ENCODE results near the gene KRT12. TPM values are rescaled to one million over a fixed set of nuclear protein-coding genes. Genes with fewer than 3 reads are reported as not detected.

Gene KRT12
- total RNA-seq, 1 experiment from 2014 or later: not detected

DNA sequence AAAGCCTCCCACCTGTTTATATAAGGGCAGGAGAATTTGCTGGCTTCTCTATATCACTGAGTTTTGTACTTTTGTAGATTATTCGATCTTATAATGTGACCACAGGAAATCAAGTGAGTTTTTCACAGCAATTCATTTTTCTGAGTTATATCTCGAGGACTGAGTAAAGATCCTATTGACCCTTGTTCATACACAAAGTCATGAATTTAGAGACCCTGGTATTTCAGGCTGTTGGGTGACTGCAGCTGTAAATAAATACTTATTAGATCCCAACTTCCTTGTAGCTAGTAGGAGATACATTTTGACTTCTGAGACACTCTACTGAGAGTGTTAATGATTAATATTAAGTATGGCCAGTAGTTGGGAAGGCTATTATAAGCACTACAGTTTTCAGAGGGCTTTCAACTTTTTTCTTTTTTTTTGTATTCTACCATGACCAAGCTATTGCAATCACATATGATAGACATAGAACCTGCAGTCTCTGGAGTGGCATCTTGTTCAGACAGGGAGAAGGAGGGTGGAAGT lies 21.2 kb upstream of the KRT12 start:
- no peaks in the 10 kb centered on the region for H3K9me3 Mint-ChIP-seq (ENCODE audit: unreplicated experiment)
- BruUV-seq (replicated peaks): no TSS peak
- no peaks in the 10 kb centered on the region for H3K9me3 ChIP-seq
- no peaks in the 10 kb centered on the region for H3K27me3 Mint-ChIP-seq (ENCODE audit: insufficient read depth, unreplicated experiment)
- H3K36me3 ChIP-seq (ENCODE audit: control insufficient read depth, insufficient read depth, low read length): no peaks in the 10 kb centered on the region
- intact Hi-C loops (cut with micrococcal nuclease; ENCODE audit: unreplicated experiment): no loop called here
- H3K4me3 ChIP-seq (ENCODE audit: low read depth, low read length): no peak overlapping the region
- no peak for DNase-seq
- CTCF ChIA-PET: no interaction called here
- H3K27ac Mint-ChIP-seq (ENCODE audit: unreplicated experiment): no peak overlapping the region
- H3K4me1 ChIP-seq: 0 out of 2 replicates have a peak, but pooled peaks cover 5% of the 10 kb centered on the region
- peaks cover 6% of the 10 kb centered on the region for H3K4me1 Mint-ChIP-seq (ENCODE audit: low read depth, unreplicated experiment)
- no peaks in the 10 kb centered on the region for H3K27me3 ChIP-seq (replicated peaks; ENCODE audit: control insufficient read depth, insufficient read depth, low read length)
- H3K36me3 Mint-ChIP-seq (ENCODE audit: insufficient read depth, unreplicated experiment): no peaks in the 10 kb centered on the region
- no peak overlapping the region for H3K4me3 Mint-ChIP-seq (ENCODE audit: unreplicated experiment)
- POLR2A ChIA-PET: no interaction called here
- TF ChIP-seq CTCF (IDR thresholded peaks at IDR 0.05; ENCODE audit: insufficient read depth in 1 of 2, low read depth in 1 of 2, low read length in 1 of 2, severe bottlenecking in 1 of 2, unreplicated experiment in 1 of 2): no peak

- ChIA-PET CTCF (no interaction called here), POLR2A (no interaction called here)
- Mint-ChIP-seq H3K27me3 (ENCODE audit: insufficient read depth, unreplicated experiment) (no peaks in the 10 kb centered on the region), H3K4me1 (ENCODE audit: low read depth, unreplicated experiment) (peaks cover 12% of the 10 kb centered on the region), H3K36me3 (ENCODE audit: insufficient read depth, unreplicated experiment) (no peaks in the 10 kb centered on the region), H3K4me3 (ENCODE audit: unreplicated experiment) (no peak overlapping the region), H3K27ac (ENCODE audit: unreplicated experiment) (no peak overlapping the region), H3K9me3 (ENCODE audit: unreplicated experiment) (no peaks in the 10 kb centered on the region)
- no peak for TF ChIP-seq CTCF (IDR thresholded peaks at IDR 0.05; ENCODE audit: insufficient read depth in 1 of 2, low read depth in 1 of 2, low read length in 1 of 2, severe bottlenecking in 1 of 2, unreplicated experiment in 1 of 2)
- Histone ChIP-seq H3K9me3 (no peaks in the 10 kb centered on the region), H3K4me3 (ENCODE audit: low read depth, low read length) (no peak overlapping the region), H3K36me3 (ENCODE audit: control insufficient read depth, insufficient read depth, low read length) (no peaks in the 10 kb centered on the region), H3K4me1 (peaks cover 9% of the 10 kb centered on the region; the same call in 1 of the 2 replicates), H3K27me3 (replicated peaks; ENCODE audit: control insufficient read depth, insufficient read depth, low read length) (no peaks in the 10 kb centered on the region)
- BruUV-seq (replicated peaks): no TSS peak
- intact Hi-C loops (cut with micrococcal nuclease; ENCODE audit: unreplicated experiment): no loop called here
- DNase-seq: no peak
Observed at GRCh38 chr17:40886090-40886489, 19.1 kb upstream of the KRT12 start.

DNA sequence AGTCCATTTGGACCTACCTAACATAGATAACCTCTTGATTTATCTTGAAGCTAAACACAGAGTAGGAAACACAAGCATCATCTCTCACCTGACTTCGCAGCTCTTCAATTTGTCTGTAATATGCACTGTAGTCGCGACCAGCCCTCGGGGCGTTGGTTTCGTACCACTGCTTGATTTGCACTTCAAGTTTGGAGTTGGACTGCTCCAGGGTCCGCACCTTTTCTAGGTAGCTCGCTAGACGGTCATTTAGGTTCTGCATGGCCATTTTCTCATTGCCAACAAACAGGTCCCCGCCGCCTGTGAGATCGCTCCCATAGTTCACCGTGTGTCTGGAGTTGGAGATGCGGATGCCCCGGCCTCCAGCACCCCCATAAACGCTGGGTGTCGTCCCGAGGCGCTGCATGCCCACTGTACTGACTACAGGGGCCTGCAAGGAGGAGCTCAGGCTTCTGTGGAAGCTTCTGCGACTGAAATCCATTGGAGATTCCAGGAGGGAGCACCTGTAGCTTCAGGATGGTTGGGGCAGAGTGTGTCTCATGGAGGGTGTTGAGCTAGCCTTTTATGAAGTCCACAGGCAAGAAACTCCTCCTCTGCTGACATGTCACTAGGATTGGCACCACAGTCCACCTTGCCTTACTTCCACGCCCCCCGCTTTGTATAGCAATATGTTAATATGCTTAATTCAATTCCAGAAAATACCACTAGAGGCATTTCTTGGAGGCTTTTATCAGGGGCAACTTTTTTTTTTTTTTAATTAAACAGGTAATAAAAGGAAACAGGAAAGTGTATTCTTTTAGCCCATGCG lies 17.9 kb upstream of the KRT12 start, which contains the start of gene KRT20:
TSS of gene KRT20 (minus strand) at position 535 of the 805 bp plus-strand sequence. CDS start at position 478, 57 bp downstream.
- Histone ChIP-seq H3K4me1 (peaks cover 9% of the 10 kb centered on the region; the same call in 1 of the 2 replicates), H3K4me3 (ENCODE audit: low read depth, low read length) (no peak within 1 kb of the TSS), H3K9me3 (no peaks in the 10 kb centered on the region), H3K27me3 (replicated peaks; ENCODE audit: control insufficient read depth, insufficient read depth, low read length) (no peaks in the 10 kb centered on the region), H3K36me3 (ENCODE audit: control insufficient read depth, insufficient read depth, low read length) (no peaks in the 10 kb centered on the region)
- peaks cover 12% of the 10 kb centered on the region for H3K4me1 Mint-ChIP-seq (ENCODE audit: low read depth, unreplicated experiment)
- H3K9me3 Mint-ChIP-seq (ENCODE audit: unreplicated experiment): no peaks in the 10 kb centered on the region
- H3K4me3 Mint-ChIP-seq (ENCODE audit: unreplicated experiment): no peak within 1 kb of the TSS
- no peak within 1 kb of the TSS for H3K27ac Mint-ChIP-seq (ENCODE audit: unreplicated experiment)
- H3K27me3 Mint-ChIP-seq (ENCODE audit: insufficient read depth, unreplicated experiment): no peaks in the 10 kb centered on the region
- no peaks in the 10 kb centered on the region for H3K36me3 Mint-ChIP-seq (ENCODE audit: insufficient read depth, unreplicated experiment)
- intact Hi-C loops (cut with micrococcal nuclease; ENCODE audit: unreplicated experiment): no loop called here
- POLR2A ChIA-PET: no interaction called here
- TSS peak; percentile 64 for BruUV-seq (replicated peaks)
- no peak for DNase-seq
- peak in 1 of 2 experiments; percentile 32 for TF ChIP-seq CTCF (IDR thresholded peaks at IDR 0.05; ENCODE audit: insufficient read depth in 1 of 2, low read depth in 1 of 2, low read length in 1 of 2, severe bottlenecking in 1 of 2, unreplicated experiment in 1 of 2)
- CTCF ChIA-PET: no interaction called here
